Choroid plexus epithelial cell (primary cell): ENCODE measurements around the gene CYTH1.

Source experiments
- DNase-seq: peaks from one replicate; pipeline ENCODE4 v3.0.0-alpha.2; 2010; ENCODE audit warnings: low read depth
- H3K4me3 ChIP-seq: 2 replicates; pipeline ENCODE4 v1.5.1; 2011; ENCODE audit warnings: low read depth, mild to moderate bottlenecking, control low read depth, low read length, moderate library complexity
- CTCF ChIP-seq: conservative IDR thresholded peaks from 2 replicates; pipeline ENCODE4 v1.5.1; 2011; ENCODE audit warnings: low read depth, mild to moderate bottlenecking, control low read depth, inconsistent platforms, low read length, moderate library complexity

CYTH1 gene

GRCh38 chr17:78794864-78795640 lies 13.0 kb upstream of the CYTH1 start:
- no peak overlapping the region for H3K4me3 ChIP-seq
- no peak for TF ChIP-seq CTCF
- no peak for DNase-seq

- no peak for DNase-seq
- no peak for TF ChIP-seq CTCF
- H3K4me3 ChIP-seq: no peak overlapping the region
Observed at GRCh38 chr17:78794399-78794798, 12.3 kb upstream of the CYTH1 start.

- no peak for TF ChIP-seq CTCF
- H3K4me3 ChIP-seq: no peak overlapping the region
Observed at GRCh38 chr17:78793968-78794367, 11.9 kb upstream of the CYTH1 start.

GRCh38 chr17:78793415-78793814 lies 11.3 kb upstream of the CYTH1 start:
- TF ChIP-seq CTCF: no peak
- H3K4me3 ChIP-seq: no peak overlapping the region
- no peak for DNase-seq

More at GRCh38 chr17:78793968-78794367, 11.9 kb upstream of the CYTH1 start:
- no peak for DNase-seq

- H3K4me3 ChIP-seq: no peak overlapping the region
- no peak for TF ChIP-seq CTCF
- DNase-seq: no peak
Observed at GRCh38 chr17:78791840-78792709, 10.0 kb upstream of the CYTH1 start.

- H3K4me3 ChIP-seq: no peak overlapping the region
- DNase-seq: peak; percentile 19
- TF ChIP-seq CTCF: no peak
Observed at GRCh38 chr17:78790552-78790951, 8.5 kb upstream of the CYTH1 start.
